ENCODE data around the gene UBE2F. TPM values are rescaled to one million over a fixed set of nuclear protein-coding genes. Genes with fewer than 3 reads are reported as not detected.
"Not testable (repeated sequence)": the region's sequence is repeated elsewhere in the genome, so short reads cannot be mapped to it uniquely, and the experiment has no call there.

Gene UBE2F
- total RNA-seq, 1 experiment from 2014 or later, result 67.1 TPM

- DNase-seq (ENCODE audit: extremely low read depth, low read depth), result no peak
These were observed 75.3 kb downstream of the UBE2F start for GRCh38 chr2:238042090-238042489.

DNA sequence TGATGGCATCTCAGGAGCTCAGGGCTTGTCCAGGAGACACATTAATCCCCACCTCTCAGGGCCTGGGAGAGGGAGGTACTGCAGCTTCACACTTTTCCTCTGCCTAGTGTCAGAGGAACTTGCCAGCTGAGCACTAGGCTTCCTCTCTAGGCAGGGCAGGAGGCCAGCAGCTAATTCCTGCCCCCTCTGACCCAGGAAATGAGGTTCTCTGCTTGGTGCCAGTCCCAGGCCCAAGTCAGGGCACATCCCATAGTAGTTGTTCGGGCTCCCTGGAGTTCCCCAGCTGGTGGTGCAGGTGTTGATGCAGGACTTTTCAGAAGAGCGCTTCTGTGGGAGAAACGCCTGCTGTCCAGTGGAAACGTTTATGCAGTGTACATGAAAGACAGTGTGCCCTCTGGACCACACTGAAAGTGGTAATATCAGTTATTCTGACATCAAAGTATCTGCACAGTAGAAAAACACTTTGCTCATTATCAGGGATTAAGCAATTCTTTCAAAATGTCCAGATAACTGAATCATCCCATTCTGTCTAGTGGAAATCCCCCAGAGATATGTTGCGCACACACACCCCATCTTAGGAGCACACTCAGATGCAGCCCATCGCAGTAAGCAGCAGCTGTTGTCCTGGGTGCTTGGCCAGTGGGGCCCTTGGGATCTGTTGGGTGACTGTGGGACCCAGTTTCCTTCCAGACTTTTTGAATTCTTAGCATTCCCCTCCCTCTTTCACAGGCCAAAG is 76.2 kb downstream of the UBE2F start:
- no peak for DNase-seq (ENCODE audit: extremely low read depth, low read depth)

DNA sequence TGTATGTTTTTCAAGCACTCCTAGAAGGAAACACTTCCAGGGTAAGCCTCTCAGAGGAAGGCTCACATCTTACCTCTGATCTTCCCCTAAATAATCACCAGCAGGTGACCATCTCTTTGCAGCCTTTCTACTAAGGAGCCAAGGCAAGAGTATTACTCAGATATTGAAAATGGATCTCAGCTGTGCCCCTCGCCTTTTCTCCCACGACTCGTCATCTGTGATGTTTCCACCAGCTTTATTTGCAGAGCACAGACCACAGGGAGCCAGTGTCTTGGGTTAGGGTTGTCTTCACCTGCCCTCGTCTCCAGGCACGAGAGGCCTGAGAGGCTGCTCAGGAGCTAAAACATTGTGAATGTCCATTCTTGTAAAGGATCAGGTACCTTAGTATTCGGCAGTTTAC is 77.0 kb downstream of the UBE2F start:
- DNase-seq (ENCODE audit: extremely low read depth, low read depth), result no peak

- DNase-seq (ENCODE audit: extremely low read depth, low read depth), result no peak
These were observed 78.8 kb downstream of the UBE2F start for GRCh38 chr2:238045575-238045974.

GRCh38 chr2:238046725-238047270 is 80.0 kb downstream of the UBE2F start:
- no peak for DNase-seq (ENCODE audit: extremely low read depth, low read depth)

- DNase-seq (ENCODE audit: extremely low read depth, low read depth), result no peak
These were observed 86.5 kb downstream of the UBE2F start for GRCh38 chr2:238053191-238053776.

- no peak for DNase-seq (ENCODE audit: extremely low read depth, low read depth)
These were observed 89.0 kb downstream of the UBE2F start for GRCh38 chr2:238055841-238056240.

DNA sequence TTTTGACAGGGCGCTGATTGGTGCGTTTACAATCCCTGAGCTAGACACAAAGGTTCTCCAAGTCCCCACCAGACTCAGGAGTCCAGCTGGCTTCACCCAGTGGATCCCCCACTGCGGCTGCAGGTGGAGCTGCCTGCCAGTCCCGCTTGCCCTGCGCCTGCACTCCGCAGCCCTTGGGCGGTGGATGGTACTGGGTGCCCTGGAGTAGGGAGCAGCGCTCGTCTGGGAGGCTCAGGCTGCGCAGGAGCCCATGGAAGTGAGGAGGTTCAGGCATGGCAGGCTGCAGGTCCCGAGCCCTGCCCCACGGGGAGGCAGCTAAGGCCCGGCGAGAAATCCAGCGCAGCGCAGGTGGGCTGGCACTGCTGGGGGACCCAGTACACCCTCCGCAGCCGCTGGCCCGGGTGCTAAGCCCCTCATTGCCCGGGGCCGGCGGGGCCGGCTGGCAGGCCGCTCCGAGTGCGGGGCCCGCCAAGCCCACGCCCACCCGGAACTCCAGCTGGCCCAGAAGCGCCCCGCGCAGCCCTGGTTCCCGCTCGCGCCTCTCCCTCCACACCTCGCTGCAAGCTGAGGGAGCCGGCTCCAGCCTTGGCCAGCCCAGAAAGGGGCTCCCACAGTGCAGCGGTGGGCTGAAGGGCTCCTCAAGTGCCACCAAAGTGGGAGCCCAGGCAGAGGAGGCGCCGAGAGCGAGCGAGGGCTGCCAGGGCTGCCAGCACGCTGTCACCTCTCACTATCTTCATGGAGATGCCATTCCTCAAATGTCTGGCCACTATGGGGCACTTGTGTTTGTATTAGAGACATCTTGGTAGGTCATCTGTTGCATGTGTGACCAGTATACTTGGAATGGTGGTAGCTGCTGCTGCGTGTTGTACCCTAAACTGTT is 91.1 kb downstream of the UBE2F start:
- DNase-seq (ENCODE audit: extremely low read depth, low read depth), result not testable (repeated sequence)

GRCh38 chr2:238059505-238059904 is 92.7 kb downstream of the UBE2F start:
- DNase-seq (ENCODE audit: extremely low read depth, low read depth), result no peak

DNA sequence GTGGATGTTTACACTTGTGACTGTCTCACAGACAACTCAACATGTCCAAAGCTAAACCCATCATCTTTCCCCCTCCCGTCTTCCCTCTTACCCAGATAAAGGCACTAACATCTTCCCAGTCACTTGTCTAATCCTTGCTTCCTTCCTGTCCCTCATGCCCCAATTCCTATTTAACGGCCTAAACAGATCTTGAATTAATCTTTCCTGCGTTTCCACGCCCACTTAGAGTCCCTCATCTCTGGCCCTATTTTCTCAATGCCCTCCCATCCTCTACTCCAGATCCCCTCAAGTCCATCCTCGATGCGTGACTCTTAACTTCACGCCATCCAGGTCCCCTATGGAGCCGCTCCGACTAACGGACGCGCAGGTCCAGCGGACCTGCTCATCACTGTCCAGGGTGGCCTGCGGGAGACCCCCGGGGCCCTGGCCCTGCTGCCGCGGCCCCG is 93.3 kb downstream of the UBE2F start:
- DNase-seq (ENCODE audit: extremely low read depth, low read depth), result no peak

DNA sequence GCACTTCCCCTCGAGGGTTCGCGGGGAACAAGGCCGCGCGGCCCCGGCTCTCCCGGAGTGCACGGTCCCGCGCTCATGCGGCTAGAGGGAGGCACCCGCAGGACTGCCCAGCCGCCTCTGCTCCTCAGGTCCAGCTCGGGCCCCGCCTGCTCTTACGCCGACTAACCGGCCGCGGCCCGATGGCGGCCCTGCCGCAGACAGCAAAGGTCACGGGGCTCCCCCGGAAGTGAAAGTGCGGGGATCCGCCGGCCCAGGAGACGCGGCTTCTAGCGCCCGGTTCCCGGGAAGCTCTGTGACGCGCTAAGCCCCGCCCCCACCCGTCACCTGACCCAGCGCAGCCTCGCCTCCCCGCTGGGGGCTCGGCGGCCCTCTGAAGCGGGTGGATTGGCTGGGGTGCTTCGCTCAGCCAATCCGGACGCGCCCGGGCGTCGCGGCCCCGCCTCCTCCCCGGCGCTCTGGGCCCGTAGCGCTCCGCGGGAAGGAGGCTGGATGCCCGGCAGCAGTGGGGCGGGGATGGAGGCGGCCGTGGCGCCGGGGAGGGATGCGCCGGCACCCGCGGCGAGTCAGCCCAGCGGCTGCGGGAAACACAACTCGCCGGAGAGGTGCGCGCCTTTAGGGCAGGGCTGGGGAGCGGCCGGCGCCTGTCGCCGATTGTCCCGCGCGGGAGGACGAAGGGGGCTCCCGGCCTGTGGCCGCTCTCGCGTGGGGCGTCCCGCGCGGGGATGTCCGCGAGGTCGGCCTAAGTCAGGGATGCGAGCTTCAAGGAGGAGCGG is 93.9 kb downstream of the UBE2F start, which contains the start of gene SCLY:
SCLY (plus strand) TSS at position 460 of the 773 bp plus-strand sequence; CDS start at position 514, 54 bp downstream.
- peak; percentile 97 for DNase-seq (ENCODE audit: extremely low read depth, low read depth)

GRCh38 chr2:238061315-238062202 is 94.7 kb downstream of the UBE2F start:
- DNase-seq (ENCODE audit: extremely low read depth, low read depth), result no peak

DNA sequence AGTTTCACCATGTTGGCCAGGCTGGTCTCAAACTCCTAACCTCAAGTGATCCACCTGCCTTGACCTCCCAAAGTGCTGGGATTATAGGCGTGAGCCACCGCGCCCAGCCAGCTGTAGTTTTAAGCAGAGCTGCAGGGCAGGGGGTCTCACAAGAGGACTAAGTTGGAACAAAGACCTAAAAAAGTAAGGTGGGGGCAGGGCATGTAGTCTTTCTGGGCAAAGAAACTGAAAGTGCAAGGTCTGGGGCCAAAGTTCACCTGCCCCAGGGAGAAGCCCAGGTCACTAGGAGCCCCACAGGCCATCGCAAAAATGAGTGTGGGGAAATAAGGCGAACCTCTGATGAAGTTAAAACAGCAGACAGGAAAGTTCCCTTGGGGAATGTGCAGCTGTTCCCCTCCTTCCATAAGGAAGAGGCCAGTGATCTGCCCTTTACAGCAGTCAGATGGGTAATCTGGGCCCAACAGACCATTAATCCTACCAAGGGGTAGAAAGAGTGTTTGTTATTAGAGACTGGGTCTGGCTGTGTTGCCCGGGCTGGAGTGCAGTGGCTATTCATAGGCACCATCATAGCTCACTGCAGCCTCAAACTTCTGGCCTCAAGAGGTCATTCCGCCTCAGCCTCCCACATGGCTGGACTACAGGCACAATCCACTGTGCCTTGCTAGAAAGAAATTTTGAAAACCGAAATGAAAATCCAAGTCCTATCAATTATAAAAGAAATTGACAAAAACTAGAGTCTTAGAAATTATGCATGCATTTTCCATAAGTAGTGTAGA is 96.8 kb downstream of the UBE2F start:
- DNase-seq (ENCODE audit: extremely low read depth, low read depth), result no peak

- no peak for DNase-seq (ENCODE audit: extremely low read depth, low read depth)
These were observed 97.6 kb downstream of the UBE2F start for GRCh38 chr2:238064376-238064775.

DNA sequence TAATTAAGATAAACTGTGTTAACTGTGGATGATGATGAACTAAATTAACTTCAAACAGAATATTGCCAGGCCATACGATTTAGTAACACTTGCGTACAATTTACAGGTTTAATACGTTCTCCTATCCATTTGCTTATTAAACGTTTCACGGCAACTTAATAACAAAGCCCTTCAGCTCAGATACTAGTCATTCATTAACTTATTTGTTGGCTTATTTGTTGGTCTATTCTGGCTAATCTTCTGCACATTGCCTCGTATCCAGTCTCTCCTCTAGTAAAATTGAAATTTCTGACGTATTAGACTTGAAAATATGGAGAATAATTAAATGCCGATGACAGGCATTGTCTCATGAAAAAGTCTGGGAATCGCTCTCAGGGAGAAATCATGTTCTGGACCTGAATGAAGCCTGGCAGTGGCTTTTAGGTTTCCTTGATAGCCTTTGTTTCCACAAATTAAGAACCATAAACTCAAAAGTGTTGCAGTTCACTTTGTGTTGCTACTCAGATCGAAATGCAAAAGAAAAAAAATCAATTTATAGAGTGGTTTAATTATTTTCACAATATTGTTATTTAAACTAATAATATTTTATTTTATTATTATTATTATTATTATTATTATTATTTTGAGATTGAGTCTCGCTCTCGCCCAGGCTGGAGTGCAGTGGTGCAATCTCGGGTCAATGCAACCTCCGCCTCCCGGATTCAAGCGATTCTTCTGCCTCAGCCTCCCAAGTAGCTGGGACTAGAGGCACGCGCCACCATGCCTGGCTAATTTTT is 98.4 kb downstream of the UBE2F start:
- DNase-seq (ENCODE audit: extremely low read depth, low read depth), result no peak

GRCh38 chr2:238066218-238066617 is 99.4 kb downstream of the UBE2F start:
- no peak for DNase-seq (ENCODE audit: extremely low read depth, low read depth)

DNA sequence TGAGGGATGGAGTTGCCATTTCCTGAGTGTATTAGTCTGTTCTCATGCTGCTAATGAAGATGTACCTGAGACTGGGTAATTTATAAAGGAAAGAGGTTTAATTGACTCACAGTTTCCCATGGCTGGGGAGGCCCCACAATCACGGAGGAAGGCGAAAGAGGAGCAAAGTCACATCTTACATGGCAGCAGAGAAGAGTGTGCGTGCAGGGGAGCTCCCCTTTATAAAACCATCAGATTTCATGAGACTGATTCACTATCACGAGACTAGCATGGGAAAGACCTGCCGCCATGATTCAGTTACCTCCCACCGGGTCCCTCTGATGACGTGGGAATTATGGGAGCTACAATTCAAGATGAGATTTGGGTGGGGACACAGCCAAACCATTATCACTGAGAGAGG is 99.9 kb downstream of the UBE2F start:
- DNase-seq (ENCODE audit: extremely low read depth, low read depth), result not testable (repeated sequence)

DNA sequence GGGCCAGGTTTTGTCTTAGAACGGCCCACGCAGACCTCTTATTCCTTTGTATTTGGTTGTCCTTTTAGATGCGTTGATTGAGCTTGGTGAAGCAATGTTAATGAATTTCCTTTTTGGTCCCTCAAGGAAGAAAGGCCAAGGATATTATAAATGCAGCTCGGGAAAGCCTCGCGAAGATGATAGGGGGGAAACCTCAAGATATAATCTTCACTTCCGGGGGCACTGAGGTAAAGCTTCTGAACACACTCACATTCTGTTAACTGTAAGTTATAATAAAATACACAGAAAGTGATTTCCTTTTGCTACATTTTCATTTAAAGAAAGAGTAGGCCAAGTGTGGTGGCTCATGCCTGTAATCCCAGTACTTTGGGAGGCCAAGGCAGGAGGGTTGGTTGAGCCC is 101.1 kb downstream of the UBE2F start:
- DNase-seq (ENCODE audit: extremely low read depth, low read depth), result no peak

All from NCI-H460 (cell line).